ENCODE results near the gene ADAMTS5. TPM values are rescaled to one million over a fixed set of nuclear protein-coding genes. Genes with fewer than 3 reads are reported as not detected.

ADAMTS5 gene
- total and polyA plus RNA-seq, 9 of the 15 experiments (the other 6 are each of a cell fraction or from before 2014, with no cell fraction given): not detected

DNA sequence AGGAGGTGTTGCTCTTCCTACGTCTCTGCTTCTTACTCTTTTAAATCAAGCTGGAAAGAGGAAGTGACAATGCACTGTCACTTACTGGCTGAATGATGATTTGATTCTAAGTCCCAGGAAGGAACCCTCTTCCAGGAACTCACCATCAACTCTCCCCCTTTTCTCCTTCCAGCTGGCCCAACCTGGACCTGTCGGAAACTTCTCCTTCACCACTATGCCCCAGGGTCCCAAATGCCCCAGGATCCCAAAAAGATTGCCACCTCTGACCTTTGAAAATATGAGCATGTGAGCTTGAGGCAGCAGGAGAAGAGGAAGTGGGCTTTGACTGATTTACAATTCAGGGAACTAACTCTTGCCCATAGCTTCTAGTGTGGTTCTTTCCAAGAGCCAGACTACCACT is 5.3 kb upstream of the ADAMTS5 start:
- Histone ChIP-seq H3K9ac (ENCODE audit: insufficient read depth in 1 of 2, low read depth in 2 of 2, low read length in 2 of 2) (no peak overlapping the region), H3K4me2 (ENCODE audit: insufficient read depth, low read length) (no peak overlapping the region), H3K27me3 (ENCODE audit: control insufficient read depth in 2 of 2, insufficient read depth in 2 of 2, low read length in 2 of 2) (no peaks in the 10 kb centered on the region), H3K79me2 (ENCODE audit: control insufficient read depth, insufficient read depth, low read length) (no peaks in the 10 kb centered on the region), H4K20me1 (replicated peaks; ENCODE audit: control insufficient read depth, insufficient read depth, low read length) (no peaks in the 10 kb centered on the region), H3K36me3 (ENCODE audit: control insufficient read depth, insufficient read depth, low read length) (no peaks in the 10 kb centered on the region), H3K9me3 (replicated peaks; ENCODE audit: control insufficient read depth, insufficient read depth, low read depth, low read length) (no peaks in the 10 kb centered on the region), H2AFZ (ENCODE audit: low read depth, low read length) (no peak overlapping the region), H3K4me3 (no peak overlapping the region), H3K27ac (ENCODE audit: extremely low read depth, low read depth, low read length) (no peak overlapping the region), H3K4me1 (replicated peaks in 1 of 2; ENCODE audit: control insufficient read depth in 2 of 2, insufficient read depth in 2 of 2, low read length in 2 of 2) (no peaks in the 10 kb centered on the region), H3K9me1 (ENCODE audit: control insufficient read depth, insufficient read depth, low read length) (no peaks in the 10 kb centered on the region)
- in situ Hi-C loops (cut with MboI) (no loop called here), intact Hi-C loops (cut with micrococcal nuclease) (no loop called here)
- BruUV-seq (replicated peaks): no TSS peak
- FAIRE-seq (no peak), DNase-seq (ENCODE audit: extremely low read depth in 1 of 4, low spot score in 3 of 4) (no peak), ATAC-seq (no peak)
- CTCF ChIA-PET (ENCODE audit: low intra/inter-chr PET ratio): no interaction called here
- WGBS (ENCODE audit: insufficient coverage, low coverage, missing lambda C conversion rate): 0% methylated on average over 2 of the region's 2 CpGs
- POLR2A ChIA-PET: no interaction called here
- TF ChIP-seq, protein P1, sequence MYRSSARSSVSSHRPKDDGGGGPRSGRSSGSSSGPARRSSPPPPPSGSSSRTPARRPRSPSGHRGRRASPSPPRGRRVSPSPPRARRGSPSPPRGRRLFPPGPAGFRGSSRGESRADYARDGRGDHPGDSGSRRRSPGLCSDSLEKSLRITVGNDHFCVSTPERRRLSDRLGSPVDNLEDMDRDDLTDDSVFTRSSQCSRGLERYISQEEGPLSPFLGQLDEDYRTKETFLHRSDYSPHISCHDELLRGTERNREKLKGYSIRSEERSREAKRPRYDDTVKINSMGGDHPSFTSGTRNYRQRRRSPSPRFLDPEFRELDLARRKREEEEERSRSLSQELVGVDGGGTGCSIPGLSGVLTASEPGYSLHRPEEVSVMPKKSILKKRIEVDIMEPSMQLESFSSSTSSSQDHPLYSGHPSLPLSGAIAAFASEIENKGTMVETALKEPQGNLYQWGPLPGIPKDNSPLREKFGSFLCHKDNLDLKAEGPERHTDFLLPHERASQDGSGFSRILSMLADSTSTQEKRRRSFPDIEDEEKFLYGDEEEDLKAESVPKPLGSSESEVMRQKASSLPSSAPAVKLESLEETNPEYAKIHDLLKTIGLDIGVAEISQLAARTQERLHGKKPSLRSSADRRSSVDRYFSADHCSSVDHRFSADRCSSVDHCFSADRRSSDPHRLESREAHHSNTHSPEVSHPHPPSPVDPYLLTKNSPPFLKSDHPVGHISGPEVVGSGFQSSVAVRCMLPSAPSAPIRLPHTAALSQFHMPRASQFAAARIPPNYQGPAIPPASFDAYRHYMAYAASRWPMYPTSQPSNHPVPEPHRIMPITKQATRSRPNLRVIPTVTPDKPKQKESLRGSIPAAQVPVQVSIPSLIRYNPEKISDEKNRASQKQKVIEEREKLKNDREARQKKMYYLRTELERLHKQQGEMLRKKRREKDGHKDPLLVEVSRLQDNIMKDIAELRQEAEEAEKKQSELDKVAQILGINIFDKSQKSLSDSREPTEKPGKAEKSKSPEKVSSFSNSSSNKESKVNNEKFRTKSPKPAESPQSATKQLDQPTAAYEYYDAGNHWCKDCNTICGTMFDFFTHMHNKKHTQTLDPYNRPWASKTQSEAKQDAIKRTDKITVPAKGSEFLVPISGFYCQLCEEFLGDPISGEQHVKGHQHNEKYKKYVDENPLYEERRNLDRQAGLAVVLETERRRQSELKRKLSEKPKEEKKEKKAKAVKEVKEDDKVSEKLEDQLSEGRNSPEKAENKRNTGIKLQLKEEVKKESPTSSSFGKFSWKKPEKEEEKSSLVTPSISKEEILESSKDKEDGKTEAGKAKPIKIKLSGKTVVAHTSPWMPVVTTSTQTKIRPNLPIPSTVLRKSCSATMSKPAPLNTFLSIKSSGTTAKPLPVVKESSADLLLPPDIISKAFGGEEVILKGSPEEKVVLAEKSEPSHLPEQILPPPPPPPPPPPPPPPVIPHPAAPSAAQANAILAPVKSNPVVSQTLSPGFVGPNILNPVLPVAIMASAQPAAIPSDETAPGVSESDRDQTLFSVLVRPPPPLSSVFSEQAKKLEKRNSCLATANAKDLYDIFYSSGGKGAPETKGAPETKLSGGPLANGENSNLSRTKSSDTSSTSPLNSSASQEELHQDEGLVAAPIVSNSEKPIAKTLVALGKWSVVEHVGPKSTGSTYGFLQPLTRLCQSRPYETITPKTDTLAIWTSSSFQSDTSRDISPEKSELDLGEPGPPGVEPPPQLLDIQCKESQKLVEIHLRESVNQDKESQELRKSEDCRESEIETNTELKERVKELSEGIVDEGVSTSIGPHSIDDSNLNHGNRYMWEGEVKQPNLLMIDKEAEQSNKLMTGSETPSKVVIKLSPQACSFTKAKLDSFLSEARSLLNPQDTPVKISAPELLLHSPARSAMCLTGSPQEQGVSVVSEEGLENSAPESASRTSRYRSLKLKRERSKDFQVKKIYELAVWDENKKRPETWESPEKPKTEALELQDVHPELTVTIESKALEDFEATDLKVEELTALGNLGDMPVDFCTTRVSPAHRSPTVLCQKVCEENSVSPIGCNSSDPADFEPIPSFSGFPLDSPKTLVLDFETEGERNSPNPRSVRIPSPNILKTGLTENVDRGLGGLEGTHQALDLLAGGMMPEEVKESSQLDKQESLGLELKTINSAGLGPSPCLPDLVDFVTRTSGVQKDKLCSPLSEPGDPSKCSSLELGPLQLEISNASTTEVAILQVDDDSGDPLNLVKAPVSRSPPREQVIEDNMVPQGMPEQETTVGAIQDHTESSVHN (IDR thresholded peaks at IDR 0.05; ENCODE audit: borderline replicate concordance in 1 of 2, low read depth in 1 of 2): no peak
- TF ChIP-seq ZNF121 (CRISPR knock-in tag; conservative IDR thresholded peaks at IDR 0.05): no peak

Data from K562 (cell line).